NOMO-1 treated with DMSO at 0.1 percent for 48 hours (cell line): ENCODE measurements around the gene STK32C.

ENCODE experiments used
- DNase-seq: peaks from one replicate; lab custom pipeline; 2025; ENCODE audit not compliant: unreplicated experiment; lab: John Stamatoyannopoulos, UW

Gene STK32C

DNA sequence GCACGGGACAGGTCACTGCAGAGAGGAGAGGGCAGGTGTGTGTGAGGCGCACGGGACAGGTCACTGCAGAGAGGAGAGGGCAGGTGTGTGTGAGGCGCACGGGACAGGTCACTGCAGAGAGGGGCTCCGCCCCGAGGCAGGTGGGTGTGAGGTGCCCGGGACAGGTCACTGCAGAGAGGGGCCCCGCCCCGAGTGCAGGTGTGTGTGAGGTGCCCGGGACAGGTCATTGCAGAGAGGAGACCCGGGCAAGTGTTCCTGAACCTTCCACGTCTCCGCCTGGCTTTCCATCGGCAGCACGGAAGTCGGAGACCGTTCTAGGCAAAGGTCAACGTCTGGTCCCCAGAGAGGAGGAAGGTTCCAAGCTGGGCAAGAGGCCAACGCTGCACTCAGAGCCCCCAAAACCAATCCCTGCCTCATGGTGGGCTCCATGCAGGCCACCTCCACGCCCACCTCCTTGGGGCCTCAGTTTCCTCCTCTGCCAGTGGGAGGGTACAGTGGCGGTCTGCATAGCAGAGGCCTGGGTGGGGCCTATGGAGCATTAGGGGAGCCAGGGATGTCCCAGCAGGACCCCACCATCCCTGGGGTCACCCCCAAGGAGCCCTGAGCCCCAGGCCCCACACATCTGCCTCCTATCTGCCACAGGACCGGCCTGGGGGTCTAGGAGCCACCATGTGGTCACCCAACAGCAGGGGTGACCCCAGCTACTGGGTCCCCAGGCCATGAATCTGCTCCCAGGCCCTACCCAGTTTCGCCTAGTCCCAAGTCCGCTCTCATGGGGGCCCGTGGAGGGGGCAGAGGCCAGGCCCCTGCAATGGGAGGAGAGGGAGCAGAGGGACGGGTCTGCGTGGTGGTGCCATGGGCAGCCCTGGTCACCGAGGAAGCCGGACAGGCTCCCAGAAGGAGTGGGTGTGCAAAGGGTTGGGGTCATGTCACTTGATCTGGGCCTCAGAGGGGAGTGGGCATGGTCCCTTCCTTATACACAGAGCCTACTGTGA lies 57.0 kb downstream of the STK32C start:
- no peak for DNase-seq

GRCh38 chr10:132249824-132250375 lies 57.9 kb downstream of the STK32C start:
- no peak for DNase-seq

- DNase-seq, result no peak
Measured at GRCh38 chr10:132249226-132249724, 58.5 kb downstream of the STK32C start.

DNA sequence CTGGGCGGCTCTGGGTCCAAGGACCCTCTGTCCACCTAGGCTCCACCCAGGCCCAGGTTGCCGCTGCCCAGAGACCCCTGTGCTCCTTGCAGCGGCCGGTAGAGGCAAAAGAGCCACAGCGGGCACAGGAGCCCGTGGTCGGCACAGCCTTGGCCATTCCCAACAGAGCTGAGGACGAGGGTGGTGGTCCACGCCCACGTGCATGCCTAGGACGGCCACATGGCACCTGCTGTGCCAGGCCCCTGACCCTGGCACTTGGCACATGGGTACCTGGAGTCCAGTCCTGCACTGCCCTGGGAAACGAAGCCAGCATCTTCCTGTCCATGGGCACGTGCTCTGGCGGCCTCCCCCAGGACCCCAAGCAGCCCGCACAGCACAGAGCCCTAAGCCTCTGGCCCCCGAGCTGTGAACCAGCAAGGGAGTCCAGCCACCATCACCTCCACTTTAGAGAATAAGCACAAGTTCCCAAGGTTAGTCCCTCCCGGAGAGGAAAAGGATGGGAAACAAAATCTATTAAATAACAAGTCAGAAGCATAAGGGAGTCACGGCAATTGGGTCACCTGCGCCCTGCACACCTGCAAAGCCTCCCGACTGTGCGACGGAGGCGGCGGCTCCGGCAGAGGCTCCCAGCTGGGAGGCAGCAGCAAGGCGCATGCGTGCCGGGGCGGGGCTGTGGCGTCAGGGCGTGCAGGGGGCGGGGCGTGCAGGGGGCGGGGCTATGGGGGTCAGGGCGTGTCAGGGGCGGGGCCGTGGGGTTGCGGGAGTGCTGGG lies 59.1 kb downstream of the STK32C start:
- no peak for DNase-seq

- no peak for DNase-seq
Measured at GRCh38 chr10:132247943-132248342, 59.8 kb downstream of the STK32C start.

DNA sequence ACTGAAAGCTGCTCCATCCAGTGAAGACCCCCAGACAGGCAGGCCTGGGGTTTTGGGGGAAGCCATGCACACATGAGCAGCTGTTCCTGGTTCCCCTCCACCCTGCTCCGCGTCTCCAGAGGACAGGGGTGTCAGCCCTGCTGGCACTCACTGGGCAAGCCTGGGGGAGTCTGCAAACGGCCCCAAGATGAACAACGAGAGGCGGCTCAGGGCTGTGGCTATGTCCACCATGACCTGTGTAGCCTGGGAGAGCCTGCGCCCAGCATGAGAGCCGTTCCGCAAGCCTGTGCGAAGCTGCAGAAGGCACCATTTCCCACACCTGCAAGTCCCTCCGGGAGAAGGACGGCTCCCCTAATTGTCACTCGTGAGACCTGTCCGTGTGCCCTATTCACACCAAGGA lies 61.5 kb downstream of the STK32C start:
- no peak for DNase-seq

DNA sequence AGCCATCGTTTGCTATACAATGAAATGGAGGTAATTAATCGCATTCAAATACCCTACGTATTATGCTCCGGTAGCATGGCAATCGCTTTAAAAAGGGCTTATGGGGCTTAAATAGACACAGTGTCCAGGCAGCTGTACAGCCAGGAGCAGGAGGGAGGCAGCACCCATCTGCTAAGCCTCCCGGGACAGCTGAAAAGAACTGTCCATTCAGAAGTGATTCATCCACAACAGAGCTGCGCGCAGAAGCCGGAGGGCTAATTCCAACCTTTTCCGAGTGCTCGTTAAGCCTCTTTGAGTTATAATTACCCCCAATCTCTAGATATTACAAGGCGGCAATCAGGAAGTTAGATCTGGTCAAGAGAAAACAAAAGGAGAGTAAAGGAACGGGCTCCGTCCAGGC lies 62.7 kb downstream of the STK32C start:
- no peak for DNase-seq

GRCh38 chr10:132243626-132244025 lies 64.1 kb downstream of the STK32C start:
- DNase-seq, result no peak

GRCh38 chr10:132243141-132243540 lies 64.6 kb downstream of the STK32C start:
- DNase-seq, result no peak

DNA sequence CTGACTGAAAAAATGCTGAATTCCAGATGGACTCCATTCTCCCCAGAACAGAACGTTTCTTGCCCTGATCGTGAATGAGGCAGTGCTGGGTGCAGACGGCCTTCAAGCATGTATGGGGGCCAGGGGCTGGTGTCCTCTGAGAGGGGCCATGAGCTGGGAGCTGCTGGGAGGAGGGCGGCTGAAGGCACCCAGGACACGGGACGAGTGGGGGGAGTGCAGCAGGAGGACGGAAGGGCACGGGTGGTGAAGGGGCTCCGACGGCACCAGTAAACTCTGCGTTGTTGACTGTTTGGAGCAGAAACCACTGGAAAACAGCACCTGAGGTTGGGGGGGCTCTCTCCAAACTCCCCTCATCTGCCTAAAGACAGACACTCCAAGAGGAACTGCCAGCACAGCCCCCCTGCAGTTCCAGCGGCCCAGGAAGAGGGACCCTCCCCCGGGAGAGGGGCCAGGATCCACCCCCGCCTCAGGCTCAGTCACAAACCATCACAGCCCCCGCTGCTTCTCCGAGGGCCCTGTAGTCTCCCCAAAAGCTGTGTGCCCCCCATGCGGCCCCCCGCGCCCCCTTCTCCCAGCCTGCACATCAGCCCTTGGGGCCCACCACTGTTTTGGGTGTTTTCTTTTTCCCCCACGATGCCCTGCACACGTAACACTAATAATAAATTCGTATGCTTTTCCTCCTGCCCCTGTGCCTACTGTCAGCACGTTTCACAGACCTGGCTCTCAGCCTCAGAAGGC lies 65.5 kb downstream of the STK32C start:
- no peak for DNase-seq

- no peak for DNase-seq
Measured at GRCh38 chr10:132241496-132241895, 66.3 kb downstream of the STK32C start.

DNA sequence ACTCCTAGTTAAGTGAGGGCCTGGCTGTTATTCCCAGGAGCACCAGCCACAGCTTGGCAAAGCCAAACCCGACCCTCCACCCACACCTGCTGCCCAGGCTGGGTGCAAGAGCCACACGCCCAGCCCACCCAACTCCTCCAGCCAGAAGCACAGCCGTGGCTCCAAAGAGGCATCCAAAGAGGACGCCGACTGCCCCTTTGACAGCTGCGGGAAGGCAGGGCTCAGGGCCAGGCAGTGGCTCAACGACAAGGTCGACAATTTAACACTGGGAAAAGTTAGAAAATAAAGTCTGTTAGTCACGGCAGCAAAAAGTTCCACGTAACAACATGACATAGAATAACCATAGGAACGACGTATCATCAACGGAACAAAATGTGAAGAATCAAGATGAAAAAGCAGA lies 66.7 kb downstream of the STK32C start:
- DNase-seq, result no peak

- no peak for DNase-seq
Measured at GRCh38 chr10:132240581-132240980, 67.2 kb downstream of the STK32C start.

- DNase-seq, result no peak
Measured at GRCh38 chr10:132240156-132240555, 67.6 kb downstream of the STK32C start.

DNA sequence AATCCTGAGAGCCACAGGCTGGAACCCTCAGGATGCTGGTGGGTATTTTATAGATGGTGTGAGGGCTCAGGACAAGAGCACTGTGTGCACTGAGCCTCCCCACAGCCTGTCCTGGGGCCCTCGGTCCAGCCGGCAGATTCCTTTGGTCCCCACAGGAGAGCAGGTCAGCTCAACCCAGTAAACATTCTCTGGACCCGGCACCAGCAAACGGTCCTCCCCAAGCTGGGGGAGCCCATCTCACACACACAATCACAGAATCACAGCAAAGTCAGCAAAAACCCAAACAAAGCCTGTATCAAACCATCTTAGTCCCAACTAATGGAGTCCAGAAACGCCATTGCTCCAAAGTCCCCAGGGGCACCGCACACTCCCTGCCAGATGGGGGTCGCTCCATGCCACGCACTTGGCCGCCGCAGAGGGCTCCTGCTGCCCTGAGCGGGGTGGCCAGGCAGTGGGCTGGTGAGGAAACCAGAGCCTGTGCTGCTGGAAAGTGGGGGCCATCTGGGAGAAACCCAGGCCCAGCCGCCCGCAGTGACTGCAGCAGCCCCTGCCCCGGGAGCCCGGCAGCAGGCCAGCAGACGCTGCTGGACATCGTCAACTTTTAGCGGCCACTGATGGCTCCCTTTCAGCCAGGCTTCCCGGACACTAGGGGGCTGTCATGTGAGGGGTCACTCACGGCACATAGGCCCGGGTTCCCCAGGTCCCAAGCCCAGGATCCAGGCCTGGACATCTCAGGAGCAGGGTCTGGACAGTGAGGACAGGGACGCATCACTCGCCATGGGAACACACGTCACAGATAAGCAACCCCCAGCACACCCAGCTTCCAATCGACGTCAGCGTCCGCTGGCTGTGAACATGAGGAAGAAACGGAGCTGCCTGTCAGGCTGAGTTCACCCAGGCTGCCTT lies 68.4 kb downstream of the STK32C start:
- no peak for DNase-seq

- DNase-seq, result no peak
Measured at GRCh38 chr10:132238371-132239125, 69.2 kb downstream of the STK32C start.

- no peak for DNase-seq
Measured at GRCh38 chr10:132237871-132238270, 69.9 kb downstream of the STK32C start.

DNA sequence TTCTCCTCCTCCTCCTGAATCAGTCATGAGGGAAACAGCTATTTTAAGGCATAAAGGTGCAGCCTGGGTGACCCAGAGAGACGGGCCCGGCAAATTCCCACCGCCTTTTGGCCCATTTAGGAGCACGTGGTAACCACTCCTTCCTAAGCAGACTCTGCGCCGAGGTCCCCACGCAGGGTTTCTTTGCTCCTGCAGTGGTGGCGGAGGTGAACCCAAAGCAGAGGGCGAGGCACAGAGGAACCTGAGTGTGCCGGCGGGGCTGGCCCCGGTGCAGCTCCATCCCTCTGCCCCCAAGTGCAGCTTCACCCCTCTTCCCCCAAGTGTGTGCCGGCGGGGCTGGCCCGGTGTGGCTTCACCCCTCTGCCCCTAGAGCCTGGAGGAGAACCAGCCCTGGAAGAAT lies 70.4 kb downstream of the STK32C start:
- DNase-seq, result no peak

DNA sequence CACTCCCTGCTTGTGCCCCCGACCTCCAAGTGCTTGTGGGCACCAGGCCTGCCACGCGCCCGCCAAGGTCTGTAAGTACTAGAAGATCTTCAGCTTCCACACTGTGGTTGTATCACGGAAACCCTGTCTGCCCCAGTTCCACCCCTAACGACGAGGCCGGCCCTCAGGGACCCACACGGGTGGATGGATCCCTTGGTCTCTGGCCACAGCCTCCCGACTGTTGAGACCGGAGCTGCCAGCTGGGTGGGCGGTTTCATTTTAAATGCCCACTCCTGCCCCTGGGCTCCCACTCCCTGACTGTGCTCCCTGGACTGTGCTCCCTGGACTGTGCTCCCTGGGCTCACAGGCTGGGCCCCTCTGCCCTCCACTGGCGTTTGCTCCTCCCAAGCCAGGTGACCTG lies 70.9 kb downstream of the STK32C start:
- no peak for DNase-seq
